ENCODE measurements around the gene HOXB1. TPM values are rescaled to one million over a fixed set of nuclear protein-coding genes. Genes with fewer than 3 reads are reported as not detected.
A peak's percentile ranks its signal among the peaks of the same experiment; 100 is the strongest.

The HOXB1 gene
- total and polyA plus RNA-seq, 2 of the 8 experiments (the other 6 are each of a cell fraction or from before 2014, with no cell fraction given) = not detected

- no peak for FAIRE-seq
- Histone ChIP-seq H4K20me1 (replicated peaks in 1 of 2; ENCODE audit: control insufficient read depth in 1 of 2, insufficient read depth in 2 of 2, low read length in 2 of 2) (peaks cover 2 to 4% of the 10 kb centered on the region in 2 experiments), H3K79me2 (ENCODE audit: control insufficient read depth in 1 of 2, insufficient read depth in 2 of 2, low read length in 2 of 2) (no peaks in the 10 kb centered on the region), H2BK15ac (ENCODE audit: low read length) (no peak overlapping the region), H3K9ac (replicated peaks in 1 of 4; ENCODE audit: extremely low read depth in 1 of 4, low read depth in 3 of 4, low read length in 3 of 4) (no peak overlapping the region), H4K91ac (replicated peaks; ENCODE audit: insufficient read length, low read length) (no peak overlapping the region), H3K27ac (ENCODE audit: low read depth, low read length) (no peak overlapping the region), H3K4ac (replicated peaks; ENCODE audit: insufficient read length, low read depth, low read length) (no peak overlapping the region), H2BK5ac (ENCODE audit: low read depth, low read length) (no peak overlapping the region), H3K27me3 (replicated peaks in 1 of 4; ENCODE audit: control insufficient read depth in 3 of 4, extremely low read depth in 1 of 4, insufficient read depth in 3 of 4, low read length in 3 of 4) (peaks cover 20 to 51% (median 35%) of the 10 kb centered on the region in 4 experiments), H3K23ac (ENCODE audit: insufficient read length) (no peak overlapping the region), H3K4me1 (replicated peaks in 1 of 4; ENCODE audit: control insufficient read depth in 3 of 4, insufficient read depth in 4 of 4, low read length in 3 of 4) (peaks cover 3 to 7% (median 4%) of the 10 kb centered on the region in 4 experiments; a peak in 5 of 7 replicates), H2AFZ (ENCODE audit: low read length) (no peak overlapping the region), H3K4me2 (ENCODE audit: insufficient read depth in 1 of 2, low read depth in 2 of 2, low read length in 2 of 2) (no peak overlapping the region), H2BK120ac (replicated peaks; ENCODE audit: low read depth, low read length) (no peak overlapping the region), H3K23me2 (ENCODE audit: low read depth, low read length) (peaks cover 3% of the 10 kb centered on the region; the same call in 1 of the 2 replicates), H3K4me3 (ENCODE audit: extremely low read depth in 1 of 4, insufficient read depth in 2 of 4, low read depth in 3 of 4, low read length in 4 of 4) (no peak overlapping the region), H2AK5ac (ENCODE audit: low read depth, low read length) (no peak overlapping the region), H3K56ac (replicated peaks; ENCODE audit: insufficient read length, low read depth, low read length) (no peak overlapping the region), H3K14ac (ENCODE audit: insufficient read length) (no peak overlapping the region), H4K5ac (ENCODE audit: insufficient read length, low read depth, low read length) (no peak overlapping the region), H3K9me3 (ENCODE audit: insufficient read depth in 2 of 2, low read depth in 1 of 2, low read length in 1 of 2) (no peaks in the 10 kb centered on the region), H3K36me3 (ENCODE audit: control insufficient read depth in 2 of 4, insufficient read depth in 4 of 4, low read length in 3 of 4) (no peaks in the 10 kb centered on the region), H2BK20ac (ENCODE audit: low read length) (no peak overlapping the region), H4K8ac (ENCODE audit: extremely low read depth, insufficient read depth, low read length) (no peak overlapping the region), H3K79me1 (ENCODE audit: low read depth, low read length) (no peaks in the 10 kb centered on the region), H3K18ac (ENCODE audit: extremely low read depth, low read length) (no peak overlapping the region), H2BK12ac (ENCODE audit: low read depth, low read length) (peak overlapping the region; percentile 29; the same call in 1 of the 2 replicates)
- ChIA-PET CTCF (ENCODE audit: partially characterized antibody) (interaction anchor here (0.8 to 3.7 kb wide), 2 partner anchors 12 to 127 kb away, joined by 3 to 34 read pairs; no protein-coding TSS in a partner anchor), POLR2A (ENCODE audit: partially characterized antibody) (interaction anchor here (0.6 to 1.2 kb wide), 2 partner anchors 9 to 87 kb away, joined by 3 to 5 read pairs; no protein-coding TSS in a partner anchor)
- 91% methylated on average over 2 of the region's 2 CpGs; no CpG with 5 or more reads in 1 of the 2 experiments for WGBS, 2 experiments (ENCODE audit: extremely low coverage in 1 of 2, insufficient coverage in 1 of 2, insufficient read length in 1 of 2, insufficient replicate concordance in 2 of 2, low coverage in 1 of 2, low lambda C conversion rate in 2 of 2, missing lambda C conversion rate in 1 of 2)
- TF ChIP-seq BRCA1 (IDR thresholded peaks at IDR 0.05; ENCODE audit: low read depth, low read length) = no peak
- no peak for TF ChIP-seq SAP30 (IDR thresholded peaks at IDR 0.05; ENCODE audit: insufficient read depth, insufficient replicate concordance, low read length)
- TF ChIP-seq, protein P1, sequence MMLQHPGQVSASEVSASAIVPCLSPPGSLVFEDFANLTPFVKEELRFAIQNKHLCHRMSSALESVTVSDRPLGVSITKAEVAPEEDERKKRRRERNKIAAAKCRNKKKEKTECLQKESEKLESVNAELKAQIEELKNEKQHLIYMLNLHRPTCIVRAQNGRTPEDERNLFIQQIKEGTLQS (IDR thresholded peaks at IDR 0.05; ENCODE audit: insufficient read depth, low read depth, low read length) = no peak
- TF ChIP-seq JUN (IDR thresholded peaks at IDR 0.05; ENCODE audit: low read depth, low read length) = no peak
- TF ChIP-seq TAF7 (optimal IDR thresholded peaks at IDR 0.05; ENCODE audit: borderline replicate concordance, low read depth, low read length) = no peak
- no peak for TF ChIP-seq TBP (IDR thresholded peaks at IDR 0.05; ENCODE audit: low read depth, low read length)
- TF ChIP-seq CREB1 (IDR thresholded peaks at IDR 0.05) = no peak
- TF ChIP-seq SIX5 (IDR thresholded peaks at IDR 0.05; ENCODE audit: low read depth, low read length) = no peak
- DNase-seq (ENCODE audit: low read depth in 1 of 2, low spot score in 2 of 2) = no peak
Observed at GRCh38 chr17:48490451-48490892, 40.3 kb downstream of the HOXB1 start.
